ENCODE measurements around the gene BLMH.

Gene BLMH

GRCh38 chr17:30308406-30308805 lies 16.7 kb upstream of the BLMH start:
- no peak for DNase-seq (ENCODE audit: low read depth in 1 of 2, low spot score in 1 of 2)

GRCh38 chr17:30304778-30305177 lies 13.0 kb upstream of the BLMH start:
- no peak for DNase-seq (ENCODE audit: low read depth in 1 of 2, low spot score in 1 of 2)

GRCh38 chr17:30302241-30302640 lies 10.5 kb upstream of the BLMH start:
- no peak for DNase-seq (ENCODE audit: low read depth in 1 of 2, low spot score in 1 of 2)

- DNase-seq (ENCODE audit: low read depth in 1 of 2, low spot score in 1 of 2) = no peak
These were observed 9.1 kb upstream of the BLMH start for GRCh38 chr17:30300818-30301217.

GRCh38 chr17:30299000-30299399 lies 7.3 kb upstream of the BLMH start:
- no peak for DNase-seq (ENCODE audit: low read depth in 1 of 2, low spot score in 1 of 2)

GRCh38 chr17:30297715-30298114 lies 6.0 kb upstream of the BLMH start:
- DNase-seq (ENCODE audit: low read depth in 1 of 2, low spot score in 1 of 2) = no peak

GRCh38 chr17:30296499-30297080 lies 4.8 kb upstream of the BLMH start:
- no peak for DNase-seq (ENCODE audit: low read depth in 1 of 2, low spot score in 1 of 2)

- DNase-seq (ENCODE audit: low read depth in 1 of 2, low spot score in 1 of 2) = no peak
These were observed 628 bp upstream of the BLMH start for GRCh38 chr17:30292286-30292858.

- peak; percentile 1 to 5 for DNase-seq (ENCODE audit: low read depth in 1 of 2, low spot score in 1 of 2)
These were observed 825 bp downstream of the BLMH start for GRCh38 chr17:30290696-30291542.

- DNase-seq (ENCODE audit: low read depth in 1 of 2, low spot score in 1 of 2) = no peak
These were observed 1.7 kb downstream of the BLMH start for GRCh38 chr17:30290077-30290476.

- DNase-seq (ENCODE audit: low read depth in 1 of 2, low spot score in 1 of 2) = no peak
These were observed 12.6 kb downstream of the BLMH start for GRCh38 chr17:30279156-30279555.

GRCh38 chr17:30278032-30278431 lies 13.7 kb downstream of the BLMH start:
- no peak for DNase-seq (ENCODE audit: low read depth in 1 of 2, low spot score in 1 of 2)

GRCh38 chr17:30275911-30276310 lies 15.8 kb downstream of the BLMH start:
- no peak for DNase-seq (ENCODE audit: low read depth in 1 of 2, low spot score in 1 of 2)

GRCh38 chr17:30274887-30275286 lies 16.9 kb downstream of the BLMH start:
- DNase-seq (ENCODE audit: low read depth in 1 of 2, low spot score in 1 of 2) = no peak

- DNase-seq (ENCODE audit: low read depth in 1 of 2, low spot score in 1 of 2) = no peak
These were observed 18.4 kb downstream of the BLMH start for GRCh38 chr17:30273373-30273772.

- no peak for DNase-seq (ENCODE audit: low read depth in 1 of 2, low spot score in 1 of 2)
These were observed 20.6 kb downstream of the BLMH start for GRCh38 chr17:30271102-30271501.

- no peak for DNase-seq (ENCODE audit: low read depth in 1 of 2, low spot score in 1 of 2)
These were observed 24.1 kb downstream of the BLMH start for GRCh38 chr17:30267625-30268024.

- no peak for DNase-seq (ENCODE audit: low read depth in 1 of 2, low spot score in 1 of 2)
These were observed 28.0 kb downstream of the BLMH start for GRCh38 chr17:30263552-30264333.

GRCh38 chr17:30256756-30257506 lies 34.8 kb downstream of the BLMH start:
- no peak for DNase-seq (ENCODE audit: low read depth in 1 of 2, low spot score in 1 of 2)

- DNase-seq (ENCODE audit: low read depth in 1 of 2, low spot score in 1 of 2) = no peak
These were observed 37.6 kb downstream of the BLMH start for GRCh38 chr17:30254150-30254549.

GRCh38 chr17:30253312-30253711 lies 38.4 kb downstream of the BLMH start:
- no peak for DNase-seq (ENCODE audit: low read depth in 1 of 2, low spot score in 1 of 2)
